Brain microvascular endothelial cell (primary cell): ENCODE results near the gene CD3D.

Experiments used
- DNase-seq: peaks from one replicate; pipeline ENCODE4 v3.0.0-alpha.2; 2020
- H3K27ac ChIP-seq: fragments of 250-450 bp; sonication (Bioruptor Pico); 2 replicates; pipeline ENCODE4 v1.5.1; 2020; ENCODE audit warnings: mild to moderate bottlenecking, moderate library complexity
- H3K27me3 ChIP-seq: fragments of 250-450 bp; sonication (Bioruptor Pico); replicated peaks from 2 replicates; pipeline ENCODE4 v1.5.1; 2020; ENCODE audit warnings: mild to moderate bottlenecking
- H3K36me3 ChIP-seq: fragments of 250-450 bp; sonication (Bioruptor Pico); replicated peaks from 2 replicates; pipeline ENCODE4 v1.5.1; 2020; ENCODE audit warnings: mild to moderate bottlenecking
- H3K4me3 ChIP-seq: 2 replicates; pipeline ENCODE4 v1.5.1; 2011; ENCODE audit warnings: low read depth, mild to moderate bottlenecking, control low read depth, low read length, moderate library complexity
- in situ Hi-C: cut with HindIII; loops from 2 replicates; pipeline ENCODE4 v1.10.0; 2017; ENCODE audit warnings: low sequenced_read_pairs, low pct_ligation_motif_present
- TF ChIP-seq, protein P1 (sequence below): IDR thresholded peaks from 2 replicates; pipeline ENCODE4 v1.5.1; 2011; ENCODE audit warnings: low read depth, mild to moderate bottlenecking, moderate library complexity, low read length, control low read depth, inconsistent platforms; ENCODE audit errors: missing control alignments

Gene CD3D

GRCh38 chr11:118294053-118294452, 48.5 kb downstream of the CD3D start:
- Histone ChIP-seq H3K27me3 (no peaks in the 10 kb centered on the region), H3K4me3 (no peak overlapping the region), H3K36me3 (no peaks in the 10 kb centered on the region), H3K27ac (no peak overlapping the region)
- TF ChIP-seq, protein P1, sequence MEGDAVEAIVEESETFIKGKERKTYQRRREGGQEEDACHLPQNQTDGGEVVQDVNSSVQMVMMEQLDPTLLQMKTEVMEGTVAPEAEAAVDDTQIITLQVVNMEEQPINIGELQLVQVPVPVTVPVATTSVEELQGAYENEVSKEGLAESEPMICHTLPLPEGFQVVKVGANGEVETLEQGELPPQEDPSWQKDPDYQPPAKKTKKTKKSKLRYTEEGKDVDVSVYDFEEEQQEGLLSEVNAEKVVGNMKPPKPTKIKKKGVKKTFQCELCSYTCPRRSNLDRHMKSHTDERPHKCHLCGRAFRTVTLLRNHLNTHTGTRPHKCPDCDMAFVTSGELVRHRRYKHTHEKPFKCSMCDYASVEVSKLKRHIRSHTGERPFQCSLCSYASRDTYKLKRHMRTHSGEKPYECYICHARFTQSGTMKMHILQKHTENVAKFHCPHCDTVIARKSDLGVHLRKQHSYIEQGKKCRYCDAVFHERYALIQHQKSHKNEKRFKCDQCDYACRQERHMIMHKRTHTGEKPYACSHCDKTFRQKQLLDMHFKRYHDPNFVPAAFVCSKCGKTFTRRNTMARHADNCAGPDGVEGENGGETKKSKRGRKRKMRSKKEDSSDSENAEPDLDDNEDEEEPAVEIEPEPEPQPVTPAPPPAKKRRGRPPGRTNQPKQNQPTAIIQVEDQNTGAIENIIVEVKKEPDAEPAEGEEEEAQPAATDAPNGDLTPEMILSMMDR, result no peak
- DNase-seq, result no peak
- in situ Hi-C loops, result no loop called here

GRCh38 chr11:118291477-118292135, 50.9 kb downstream of the CD3D start:
- TF ChIP-seq, protein P1, result no peak
- no peak overlapping the region for H3K4me3 ChIP-seq
- H3K27me3 ChIP-seq, result no peaks in the 10 kb centered on the region
- DNase-seq, result no peak
- in situ Hi-C loops, result no loop called here
- no peaks in the 10 kb centered on the region for H3K36me3 ChIP-seq
- H3K27ac ChIP-seq, result no peak overlapping the region

GRCh38 chr11:118290923-118291322, 51.6 kb downstream of the CD3D start:
- Histone ChIP-seq H3K27ac (no peak overlapping the region), H3K4me3 (no peak overlapping the region), H3K27me3 (no peaks in the 10 kb centered on the region), H3K36me3 (no peaks in the 10 kb centered on the region)
- TF ChIP-seq, protein P1, result no peak
- DNase-seq, result no peak
- in situ Hi-C loops, result no loop called here

- H3K36me3 ChIP-seq, result no peaks in the 10 kb centered on the region
- H3K27me3 ChIP-seq, result no peaks in the 10 kb centered on the region
- TF ChIP-seq, protein P1, result no peak
- in situ Hi-C loops, result no loop called here
- H3K27ac ChIP-seq, result no peak overlapping the region
- no peak overlapping the region for H3K4me3 ChIP-seq
- no peak for DNase-seq
Measured at GRCh38 chr11:118289401-118289800, 53.1 kb downstream of the CD3D start.
